KOPT-K1 (cell line): ENCODE measurements around the gene ART1.
"Not testable (repeated sequence)": the region's sequence is repeated elsewhere in the genome, so short reads cannot be mapped to it uniquely, and the experiment has no call there.

ENCODE experiments used
- H3K27ac ChIP-seq: fragments of 200-600 bp; sonication (generic); 2 replicates; pipeline ENCODE4 v1.5.1; 2016; ENCODE audit warnings: antibody characterized with exemption, mild to moderate bottlenecking, low read depth, low read length; ENCODE audit not compliant: poor library complexity, severe bottlenecking
- H3K36me3 ChIP-seq: fragments of 200-600 bp; sonication (generic); 2 replicates; pipeline ENCODE4 v1.5.1; 2017; ENCODE audit warnings: antibody characterized with exemption, mild to moderate bottlenecking, low read length, moderate library complexity; ENCODE audit not compliant: insufficient read depth
- H3K9me3 ChIP-seq: fragments of 200-600 bp; sonication (generic); 2 replicates; pipeline ENCODE4 v1.5.1; 2017; ENCODE audit warnings: antibody characterized with exemption, low read length, mild to moderate bottlenecking; ENCODE audit not compliant: insufficient read depth, poor library complexity, severe bottlenecking

The ART1 gene, protein sequence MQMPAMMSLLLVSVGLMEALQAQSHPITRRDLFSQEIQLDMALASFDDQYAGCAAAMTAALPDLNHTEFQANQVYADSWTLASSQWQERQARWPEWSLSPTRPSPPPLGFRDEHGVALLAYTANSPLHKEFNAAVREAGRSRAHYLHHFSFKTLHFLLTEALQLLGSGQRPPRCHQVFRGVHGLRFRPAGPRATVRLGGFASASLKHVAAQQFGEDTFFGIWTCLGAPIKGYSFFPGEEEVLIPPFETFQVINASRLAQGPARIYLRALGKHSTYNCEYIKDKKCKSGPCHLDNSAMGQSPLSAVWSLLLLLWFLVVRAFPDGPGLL

DNA sequence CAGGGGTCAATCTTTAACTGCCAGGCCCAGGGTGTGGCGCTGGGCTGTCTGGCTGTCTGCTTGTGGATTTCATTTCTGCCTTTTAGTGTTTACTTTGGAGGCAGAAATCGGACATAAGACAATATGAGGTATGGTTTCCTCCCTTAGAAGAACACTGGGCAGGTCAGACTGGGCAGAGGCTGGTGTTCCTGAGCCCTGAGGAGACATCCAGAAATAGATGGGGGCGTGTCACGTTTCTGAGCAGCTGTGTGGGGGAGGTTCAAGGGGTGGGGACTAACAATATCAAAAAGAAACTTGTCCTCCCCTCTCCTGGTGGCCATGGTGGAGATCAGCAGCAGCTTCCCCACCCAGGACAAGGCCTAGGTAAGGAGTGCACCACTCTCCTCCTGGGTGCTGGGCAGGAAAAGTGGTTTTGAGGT is at the start of gene ART1:
ART1 (plus strand) TSS at position 312 of the 419 bp plus-strand sequence. CDS start 14,086 bp downstream, outside the sequence.
- Histone ChIP-seq H3K27ac (no peak within 1 kb of the TSS), H3K36me3 (no peaks in the 10 kb centered on the region)

DNA sequence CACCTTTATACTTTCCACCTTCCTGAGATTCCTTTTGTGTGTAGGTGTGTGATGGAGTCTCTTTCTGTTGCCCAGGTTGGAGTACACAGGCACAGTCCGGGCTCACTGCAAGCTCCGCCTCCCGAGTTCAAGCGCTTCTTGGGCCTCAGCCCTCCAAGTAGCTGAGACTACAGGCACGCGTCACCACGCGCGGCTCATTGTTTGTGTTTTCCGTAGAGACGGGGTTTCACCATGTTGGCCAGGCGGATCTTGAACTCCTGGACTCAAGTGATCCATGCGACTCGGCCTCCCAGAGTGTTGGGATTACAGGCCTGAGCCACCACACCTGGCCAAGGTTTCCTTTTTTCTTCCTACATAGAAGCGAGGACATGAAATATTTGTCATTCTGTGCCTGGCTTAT is 47.2 kb upstream of the ART1 start:
- H3K27ac ChIP-seq, H3K36me3 ChIP-seq, H3K9me3 ChIP-seq: not testable (repeated sequence)

More for the DNA sequence above, at the start of gene ART1:
- peaks cover 29% of the 10 kb centered on the region for H3K9me3 ChIP-seq

DNA sequence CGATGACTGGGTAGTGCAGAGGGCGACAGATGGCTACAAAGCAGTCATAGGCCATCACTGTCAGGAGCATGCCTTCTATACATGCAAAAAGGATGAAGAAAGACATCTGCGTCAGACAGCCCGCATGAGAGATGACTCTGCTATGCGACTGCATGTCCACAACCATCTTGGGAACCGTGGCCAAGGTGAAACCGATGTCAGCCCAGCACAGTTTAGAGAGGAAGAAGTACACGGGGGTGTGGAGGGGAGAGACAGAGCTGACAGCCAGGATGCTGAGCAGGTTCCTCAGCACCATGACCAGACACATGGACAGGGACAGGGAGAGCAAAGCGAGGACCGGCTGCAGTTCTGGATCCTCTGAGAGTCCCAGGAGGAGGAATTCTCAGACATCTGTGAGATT is 44.7 kb upstream of the ART1 start:
- not testable (repeated sequence) for H3K9me3 ChIP-seq, H3K27ac ChIP-seq, H3K36me3 ChIP-seq

DNA sequence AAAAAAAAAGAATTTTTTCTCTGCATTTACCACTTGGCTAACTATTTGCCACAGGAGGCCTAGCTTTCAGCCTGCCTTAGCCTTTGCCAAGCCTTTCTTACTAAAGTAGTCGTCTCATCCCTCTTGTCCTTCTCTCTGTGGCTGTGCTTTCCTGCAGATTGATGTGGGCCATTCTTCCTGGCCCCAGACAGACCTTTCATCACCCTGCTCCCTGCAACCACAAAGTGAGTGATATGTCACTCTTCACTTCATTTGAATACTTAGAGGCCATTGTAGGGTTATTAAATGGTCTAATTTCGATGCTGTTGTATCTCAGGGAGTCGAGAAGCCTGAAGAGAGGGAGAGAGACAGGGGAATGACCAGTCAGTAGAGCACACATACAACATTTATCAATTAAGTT is 40.8 kb upstream of the ART1 start:
- Histone ChIP-seq H3K27ac (no peak overlapping the region), H3K9me3 (no peaks in the 10 kb centered on the region), H3K36me3 (no peaks in the 10 kb centered on the region)

DNA sequence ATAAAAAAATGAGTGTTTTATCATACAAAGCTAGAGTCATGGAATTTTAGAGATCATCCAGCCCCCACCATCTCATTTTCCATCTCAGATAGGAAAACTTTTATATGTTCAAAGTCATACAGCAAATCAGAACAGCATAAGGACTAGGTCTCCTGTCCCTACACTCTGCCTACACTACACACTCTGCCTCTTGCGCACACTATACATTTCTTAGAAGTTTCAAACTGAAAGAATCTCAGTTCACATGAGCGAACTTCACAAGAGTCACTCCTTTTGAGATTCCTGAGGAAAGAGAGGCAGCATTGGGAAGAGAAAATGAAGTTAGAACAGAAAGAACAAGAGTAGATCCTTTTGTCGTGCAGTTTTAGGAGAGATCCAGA is 39.7 kb upstream of the ART1 start:
- no peaks in the 10 kb centered on the region for H3K9me3 ChIP-seq
- no peak overlapping the region for H3K27ac ChIP-seq
- no peaks in the 10 kb centered on the region for H3K36me3 ChIP-seq

DNA sequence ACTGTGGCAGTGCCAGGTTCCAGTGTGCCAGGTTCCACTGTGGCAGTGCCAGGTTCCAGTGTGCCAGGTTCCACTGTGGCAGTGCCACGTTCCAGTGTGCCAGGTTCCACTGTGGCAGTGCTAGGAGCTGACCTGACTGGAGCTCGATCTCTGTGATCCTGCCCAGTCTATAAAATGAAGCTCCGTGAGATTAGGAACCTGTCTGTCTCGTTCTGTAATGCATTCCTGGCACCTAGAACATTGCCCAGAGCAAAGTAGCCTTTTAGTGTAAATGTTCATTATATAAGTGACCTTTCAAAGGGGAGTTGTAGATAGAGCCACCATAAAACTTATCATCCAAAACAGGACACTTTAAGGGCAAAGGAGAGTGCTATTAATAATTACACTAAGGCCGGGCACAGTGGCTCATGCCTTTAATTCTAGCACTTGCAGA is 39.1 kb upstream of the ART1 start:
- no peaks in the 10 kb centered on the region for H3K9me3 ChIP-seq
- H3K36me3 ChIP-seq, result no peaks in the 10 kb centered on the region
- no peak overlapping the region for H3K27ac ChIP-seq

DNA sequence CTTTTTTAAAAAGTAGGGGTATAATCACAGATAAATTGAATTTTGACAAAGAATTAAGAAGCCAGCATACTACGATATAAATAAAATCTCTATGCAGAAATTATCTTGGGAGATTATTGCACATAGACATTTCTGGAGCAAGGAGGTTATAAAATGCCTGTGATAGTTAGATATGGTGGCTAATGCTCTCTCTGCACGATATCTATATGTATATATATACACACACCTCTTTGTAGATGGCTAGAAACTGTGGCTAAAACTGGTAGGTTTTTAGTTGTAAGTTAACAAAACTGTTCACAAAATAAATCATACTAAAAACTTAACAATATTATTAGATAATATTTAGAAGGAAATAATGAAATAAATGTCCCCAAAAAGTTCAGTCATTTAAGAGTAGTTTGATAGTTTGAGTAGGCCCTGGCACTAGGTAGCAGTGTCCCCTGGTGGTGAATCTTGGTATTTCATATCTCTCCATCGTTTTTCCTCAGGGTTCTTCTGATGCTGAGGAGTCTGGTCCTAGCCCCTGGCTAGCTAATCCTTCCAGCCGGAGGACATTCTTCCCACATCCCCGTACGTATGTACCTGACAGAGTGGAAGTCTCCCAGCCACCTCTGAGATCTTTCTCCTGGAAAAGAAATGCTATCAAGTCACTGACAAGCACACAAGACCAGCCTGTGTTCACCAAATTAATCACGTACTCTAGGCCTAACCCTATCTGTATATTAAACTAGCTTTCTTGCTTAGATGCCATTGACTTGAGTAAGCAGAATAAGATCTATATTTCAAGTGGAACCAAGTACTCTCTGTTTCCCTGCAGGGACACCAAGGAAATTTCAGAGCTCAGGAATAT is 35.3 kb upstream of the ART1 start:
- Histone ChIP-seq H3K27ac (no peak overlapping the region), H3K36me3 (no peaks in the 10 kb centered on the region), H3K9me3 (peaks cover 4% of the 10 kb centered on the region)

DNA sequence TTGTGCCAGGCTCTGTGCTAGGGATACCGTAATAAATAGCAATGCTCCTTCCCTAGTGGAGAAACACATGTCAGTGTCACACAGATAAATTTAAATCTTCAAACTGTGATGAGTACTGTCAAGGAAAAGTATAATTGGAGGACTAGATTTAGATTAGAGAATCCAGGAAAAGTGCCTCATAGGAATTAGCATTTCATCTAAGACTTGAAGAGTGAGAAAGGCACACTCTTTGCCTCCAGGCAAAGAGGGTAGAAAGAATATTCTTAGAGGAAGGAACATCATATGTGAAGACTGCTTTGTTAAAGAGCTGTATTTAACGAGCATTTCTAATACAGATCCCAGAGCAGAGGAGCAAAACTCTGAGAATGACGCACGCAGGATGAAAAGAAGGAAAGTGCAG is 34.1 kb upstream of the ART1 start:
- Histone ChIP-seq H3K27ac (no peak overlapping the region), H3K9me3 (peaks cover 4% of the 10 kb centered on the region), H3K36me3 (no peaks in the 10 kb centered on the region)

DNA sequence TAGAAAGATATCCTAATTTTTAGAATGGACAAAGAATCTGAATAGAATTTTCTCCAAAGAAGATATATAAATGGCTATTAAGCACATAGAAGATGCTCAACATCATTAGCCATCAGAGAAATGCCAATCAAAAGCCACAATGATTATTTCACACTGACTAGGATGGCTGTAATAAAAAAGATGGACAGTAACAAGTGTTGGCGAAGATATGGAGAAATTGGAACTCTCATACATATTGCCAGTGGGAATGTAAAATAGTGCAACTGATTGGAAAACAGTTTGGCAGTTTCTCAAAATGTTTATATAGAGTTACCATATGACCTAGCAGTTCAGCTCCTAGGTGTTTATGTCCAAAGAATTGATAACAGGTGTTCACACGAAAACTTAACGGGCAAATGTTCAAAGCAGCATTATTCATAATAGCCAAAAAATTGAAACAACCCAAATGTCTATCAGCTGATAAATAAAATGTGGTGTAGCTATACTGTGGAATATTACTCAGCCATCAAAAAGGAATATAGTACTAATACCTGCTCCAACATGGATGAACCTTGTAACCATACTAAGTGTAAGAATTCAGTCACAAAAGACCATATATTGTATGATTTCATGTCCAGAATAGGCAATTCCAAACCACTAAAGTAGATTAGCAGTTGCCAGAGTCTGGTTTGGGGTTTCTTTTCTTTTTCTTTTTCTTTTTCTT is 32.8 kb upstream of the ART1 start:
- H3K36me3 ChIP-seq, result no peaks in the 10 kb centered on the region
- H3K27ac ChIP-seq, result no peak overlapping the region
- peaks cover 4% of the 10 kb centered on the region for H3K9me3 ChIP-seq

DNA sequence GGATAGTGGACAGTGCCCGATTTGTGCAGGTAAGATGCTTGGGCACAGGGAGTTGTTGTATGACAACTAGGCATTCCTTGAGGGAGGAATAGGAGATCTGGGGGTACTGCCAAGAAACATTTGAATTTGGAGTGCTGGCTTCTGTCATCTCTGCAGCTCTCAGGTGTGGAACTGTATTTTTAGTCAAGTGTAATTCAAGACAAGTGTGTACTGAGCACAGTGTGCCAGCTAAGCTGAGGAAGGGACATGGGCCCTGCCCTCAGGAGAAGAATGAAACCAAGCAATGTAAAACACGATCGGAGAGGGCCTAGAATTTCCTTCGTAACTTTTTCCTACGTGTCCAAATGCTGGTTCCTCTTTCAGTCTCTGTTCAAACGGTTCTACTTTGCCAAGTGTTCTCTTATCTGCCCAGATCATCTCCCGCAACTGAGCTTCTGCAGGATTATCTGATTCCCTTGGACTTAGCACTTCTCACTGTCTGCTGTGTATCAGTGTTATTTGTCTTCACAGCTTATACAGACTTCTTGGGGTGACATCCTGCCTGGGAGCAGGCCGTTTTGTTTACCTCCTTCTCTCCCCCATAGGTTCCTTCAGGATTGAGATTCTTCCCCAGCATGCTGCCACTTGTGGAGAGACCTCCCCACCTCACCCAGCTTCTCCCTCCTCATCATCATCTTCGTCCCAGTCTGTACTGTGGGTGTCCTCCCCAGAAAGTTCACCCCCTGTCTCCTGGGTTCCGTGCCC is 30.8 kb upstream of the ART1 start:
- peaks cover 4% of the 10 kb centered on the region for H3K9me3 ChIP-seq
- H3K27ac ChIP-seq, result no peak overlapping the region
- no peaks in the 10 kb centered on the region for H3K36me3 ChIP-seq

DNA sequence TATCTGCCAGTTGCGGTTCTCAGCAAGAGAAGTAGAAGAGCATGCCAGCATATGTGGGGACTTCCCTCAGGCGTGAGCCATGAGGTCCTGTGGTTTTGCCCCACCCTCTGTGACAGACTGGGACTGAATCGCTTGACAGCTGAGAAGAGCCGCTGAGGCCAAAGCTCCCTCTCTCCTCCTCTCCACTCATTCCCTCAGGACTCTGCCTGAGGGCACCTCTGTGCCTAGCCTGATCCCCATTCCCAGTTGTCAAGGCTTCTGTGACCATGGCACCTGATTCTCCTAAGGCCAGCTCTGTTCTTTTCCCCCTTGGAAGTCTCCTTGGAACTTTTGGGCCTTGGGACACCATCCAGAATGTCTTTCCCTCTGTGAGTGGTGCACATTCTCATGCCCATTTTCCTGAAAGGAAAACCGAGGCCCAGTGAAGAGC is 30.2 kb upstream of the ART1 start:
- H3K27ac ChIP-seq, result no peak overlapping the region
- peaks cover 4% of the 10 kb centered on the region for H3K9me3 ChIP-seq
- H3K36me3 ChIP-seq, result no peaks in the 10 kb centered on the region

DNA sequence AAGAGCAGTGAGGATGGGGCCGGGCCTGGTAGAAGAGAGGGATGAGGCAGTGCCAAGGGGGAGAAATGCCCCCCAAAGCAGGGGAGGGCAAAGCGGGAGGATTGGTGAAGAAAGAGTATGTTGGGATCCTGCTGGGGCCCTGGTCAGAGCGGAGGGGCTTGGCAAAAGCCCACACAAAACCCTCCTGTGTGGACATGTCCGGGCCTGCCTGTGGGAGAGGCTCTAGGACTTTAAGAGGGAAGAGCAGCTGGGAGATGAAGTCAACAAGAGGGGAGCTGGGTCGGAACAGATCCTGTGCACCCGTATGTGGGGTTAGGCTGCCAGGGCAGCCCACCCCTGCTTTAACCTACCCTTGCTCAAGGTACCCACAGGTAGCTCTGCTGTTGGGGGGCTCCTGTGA is 28.9 kb upstream of the ART1 start:
- Histone ChIP-seq H3K27ac (no peak overlapping the region), H3K9me3 (peaks cover 4% of the 10 kb centered on the region), H3K36me3 (no peaks in the 10 kb centered on the region)

DNA sequence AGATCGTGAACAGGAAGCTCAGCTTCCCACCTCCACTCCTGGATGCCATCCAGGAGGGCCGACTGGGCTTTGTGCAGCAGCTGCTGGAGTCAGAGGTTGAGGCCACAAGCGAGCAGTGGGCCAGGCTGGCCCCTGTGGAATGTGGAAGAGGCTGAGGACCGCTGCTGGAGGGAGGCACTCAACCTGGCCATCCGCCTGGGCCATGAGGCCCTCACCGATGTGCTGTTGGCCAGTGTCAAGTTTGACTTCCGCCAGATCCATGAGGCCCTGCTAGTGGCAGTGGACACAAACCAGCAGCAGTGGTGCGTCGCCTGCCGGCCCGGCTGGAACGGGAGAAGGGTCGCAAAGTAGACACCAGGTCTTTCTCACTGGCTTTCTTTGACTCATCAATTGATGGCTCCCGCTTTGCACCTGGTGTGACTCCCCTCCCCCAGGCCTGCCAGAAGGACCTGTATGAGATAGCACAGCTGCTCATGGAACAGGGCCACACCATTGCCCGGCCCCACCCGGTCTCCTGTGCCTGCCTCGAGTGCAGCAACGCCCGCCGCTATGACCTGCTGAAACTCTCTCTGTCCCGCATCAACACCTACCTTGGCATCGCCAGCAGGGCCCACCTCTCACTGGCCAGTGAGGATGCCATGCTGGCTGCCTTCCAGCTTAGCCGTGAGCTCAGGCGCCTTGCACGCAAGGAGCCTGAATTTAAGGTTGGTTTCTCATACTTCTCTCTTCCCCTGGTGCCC is 28.0 kb upstream of the ART1 start:
- Histone ChIP-seq H3K36me3 (no peaks in the 10 kb centered on the region), H3K9me3 (peaks cover 4% of the 10 kb centered on the region), H3K27ac (no peak overlapping the region)

DNA sequence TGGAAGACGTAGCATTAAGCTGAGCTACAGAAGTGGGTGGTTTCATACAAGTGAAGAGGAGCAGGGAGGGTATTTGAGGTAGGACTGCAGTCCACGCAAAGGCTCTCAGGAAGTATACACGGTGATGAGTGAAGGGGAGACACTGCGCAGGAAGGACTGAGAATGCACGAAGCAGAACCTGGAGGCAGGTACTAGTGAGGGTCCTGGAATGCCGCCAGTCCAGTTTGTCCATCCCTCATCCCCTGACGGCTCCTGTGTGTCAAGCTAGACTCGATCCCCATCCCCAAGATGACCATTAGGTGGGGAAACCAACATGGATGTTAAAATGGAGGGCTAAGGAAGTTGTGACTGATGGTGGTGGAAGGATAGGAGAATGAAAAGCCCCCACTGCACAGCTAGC is 26.9 kb upstream of the ART1 start:
- Histone ChIP-seq H3K9me3 (no peaks in the 10 kb centered on the region), H3K36me3 (no peaks in the 10 kb centered on the region), H3K27ac (no peak overlapping the region)
